AML-193 (cell line): ENCODE data around the gene HECTD4.

ENCODE experiments used
- DNase-seq, 2 experiments: peaks; one replicate each; lab custom pipeline; 2025; lab: John Stamatoyannopoulos, UW

HECTD4 gene

GRCh38 chr12:112176321-112177010, 205.8 kb downstream of the HECTD4 start:
- DNase-seq: no peak

- no peak for DNase-seq
Observed at GRCh38 chr12:112175361-112176155, 206.7 kb downstream of the HECTD4 start.

GRCh38 chr12:112172556-112173324, 209.5 kb downstream of the HECTD4 start:
- no peak for DNase-seq

- DNase-seq: no peak
Observed at GRCh38 chr12:112170971-112171596, 211.1 kb downstream of the HECTD4 start.

- DNase-seq: no peak
Observed at GRCh38 chr12:112170376-112170775, 211.9 kb downstream of the HECTD4 start.

- no peak for DNase-seq
Observed at GRCh38 chr12:112169966-112170365, 212.3 kb downstream of the HECTD4 start.

GRCh38 chr12:112169161-112169872, 212.9 kb downstream of the HECTD4 start:
- no peak for DNase-seq

GRCh38 chr12:112168561-112168971, 213.7 kb downstream of the HECTD4 start:
- DNase-seq: no peak

- DNase-seq: no peak
Observed at GRCh38 chr12:112167718-112168525, 214.3 kb downstream of the HECTD4 start.

GRCh38 chr12:112167031-112167461, 215.2 kb downstream of the HECTD4 start:
- no peak for DNase-seq

- DNase-seq: no peak
Observed at GRCh38 chr12:112166051-112167015, 215.9 kb downstream of the HECTD4 start.

GRCh38 chr12:112165624-112166023, 216.6 kb downstream of the HECTD4 start:
- DNase-seq: no peak

- no peak for DNase-seq
Observed at GRCh38 chr12:112164011-112164660, 218.1 kb downstream of the HECTD4 start.

- DNase-seq: no peak
Observed at GRCh38 chr12:112163471-112163991, 218.7 kb downstream of the HECTD4 start.

- DNase-seq: no peak
Observed at GRCh38 chr12:112163056-112163455, 219.2 kb downstream of the HECTD4 start.

- no peak for DNase-seq
Observed at GRCh38 chr12:112162241-112162790, 219.9 kb downstream of the HECTD4 start.

- DNase-seq: no peak
Observed at GRCh38 chr12:112161711-112162110, 220.5 kb downstream of the HECTD4 start.

GRCh38 chr12:112160611-112161010, 221.6 kb downstream of the HECTD4 start:
- DNase-seq: no peak
